ENCODE data around the gene NEU3.
"Not testable (repeated sequence)": the region's sequence is repeated elsewhere in the genome, so short reads cannot be mapped to it uniquely, and the experiment has no call there.

NEU3 gene

GRCh38 chr11:74988541-74989259, at the start of gene NEU3:
NEU3 (plus strand) TSS chr11:74988933; CDS start chr11:74989061, 128 bp downstream.
- DNase-seq (ENCODE audit: low spot score): peak; percentile 88

- DNase-seq (ENCODE audit: low spot score): no peak
Measured at GRCh38 chr11:74941492-74941891, 47.2 kb upstream of the NEU3 start.

- no peak for DNase-seq (ENCODE audit: low spot score)
Measured at GRCh38 chr11:74942073-74942759, 46.5 kb upstream of the NEU3 start.

- DNase-seq (ENCODE audit: low spot score): no peak
Measured at GRCh38 chr11:74948546-74948897, 40.2 kb upstream of the NEU3 start.

GRCh38 chr11:74948898-74949752, 39.6 kb upstream of the NEU3 start, which contains the start of the genes SPCS2 and XRRA1:
SPCS2 (plus strand) TSS chr11:74949266; CDS start chr11:74949286, 20 bp downstream.
XRRA1 (minus strand) TSS chr11:74949091; CDS start chr11:74940878, 8,213 bp downstream.
- DNase-seq (ENCODE audit: low spot score): peak; percentile 100

- DNase-seq (ENCODE audit: low spot score): no peak
Measured at GRCh38 chr11:74949753-74950137, 39.0 kb upstream of the NEU3 start.

GRCh38 chr11:74950374-74950969, 38.3 kb upstream of the NEU3 start:
- no peak for DNase-seq (ENCODE audit: low spot score)

- DNase-seq (ENCODE audit: low spot score): no peak
Measured at GRCh38 chr11:74951226-74951625, 37.5 kb upstream of the NEU3 start.

GRCh38 chr11:74952752-74953151, 36.0 kb upstream of the NEU3 start:
- DNase-seq (ENCODE audit: low spot score): no peak

GRCh38 chr11:74953451-74953850, 35.3 kb upstream of the NEU3 start:
- no peak for DNase-seq (ENCODE audit: low spot score)

GRCh38 chr11:74954199-74954598, 34.5 kb upstream of the NEU3 start:
- no peak for DNase-seq (ENCODE audit: low spot score)

GRCh38 chr11:74956397-74957015, 32.2 kb upstream of the NEU3 start:
- no peak for DNase-seq (ENCODE audit: low spot score)

- DNase-seq (ENCODE audit: low spot score): no peak
Measured at GRCh38 chr11:74957937-74958629, 30.6 kb upstream of the NEU3 start.

GRCh38 chr11:74960128-74960527, 28.6 kb upstream of the NEU3 start:
- DNase-seq (ENCODE audit: low spot score): not testable (repeated sequence)

- DNase-seq (ENCODE audit: low spot score): no peak
Measured at GRCh38 chr11:74966651-74967050, 22.1 kb upstream of the NEU3 start.

- DNase-seq (ENCODE audit: low spot score): no peak
Measured at GRCh38 chr11:74970852-74971395, 17.8 kb upstream of the NEU3 start.

GRCh38 chr11:74971424-74971823, 17.3 kb upstream of the NEU3 start:
- no peak for DNase-seq (ENCODE audit: low spot score)

GRCh38 chr11:74978041-74978440, 10.7 kb upstream of the NEU3 start:
- DNase-seq (ENCODE audit: low spot score): no peak

- no peak for DNase-seq (ENCODE audit: low spot score)
Measured at GRCh38 chr11:74980634-74981033, 8.1 kb upstream of the NEU3 start.

- DNase-seq (ENCODE audit: low spot score): no peak
Measured at GRCh38 chr11:74981888-74982287, 6.8 kb upstream of the NEU3 start.

GRCh38 chr11:74984070-74984469, 4.7 kb upstream of the NEU3 start:
- DNase-seq (ENCODE audit: low spot score): no peak

All from activated CD4-positive, alpha-beta T cell treated with anti-CD3 and anti-CD28 coated beads, Interleukin-2, Interleukin-4, amounts not matched to agents 100 ng/mL and 50 ng/mL, durations not matched to agents 16 hours and 8 hours (primary cell).